ENCODE results near the gene DPEP1. TPM values are rescaled to one million over a fixed set of nuclear protein-coding genes. Genes with fewer than 3 reads are reported as not detected.
A peak's percentile ranks its signal among the peaks of the same experiment; 100 is the strongest.

The DPEP1 gene
- total RNA-seq, 2 donors from 2014 or later, result not detected

GRCh38 chr16:89599451-89599858 lies 14.0 kb upstream of the DPEP1 start:
- no peak overlapping the region for H3K27ac Mint-ChIP-seq
- ATAC-seq (peak; percentile 59), DNase-seq (no peak)
- H3K4me3 Mint-ChIP-seq, result no peak overlapping the region
- peaks cover 16% of the 10 kb centered on the region for H3K4me1 Mint-ChIP-seq
- H3K27me3 Mint-ChIP-seq, result no peaks in the 10 kb centered on the region
- no peaks in the 10 kb centered on the region for H3K9me3 ChIP-seq (ENCODE audit: control insufficient read depth, low read length, poor library complexity, severe bottlenecking)
- H3K36me3 Mint-ChIP-seq (ENCODE audit: low read depth), result no peaks in the 10 kb centered on the region

- DNase-seq (no peak), ATAC-seq (no peak)
- Mint-ChIP-seq H3K27ac (no peak overlapping the region), H3K36me3 (ENCODE audit: low read depth) (no peaks in the 10 kb centered on the region), H3K4me1 (peaks cover 16% of the 10 kb centered on the region), H3K4me3 (no peak overlapping the region), H3K27me3 (no peaks in the 10 kb centered on the region)
- H3K9me3 ChIP-seq (ENCODE audit: control insufficient read depth, low read length, poor library complexity, severe bottlenecking), result no peaks in the 10 kb centered on the region
These were observed 13.5 kb upstream of the DPEP1 start for GRCh38 chr16:89599902-89600301.

- no peak overlapping the region for H3K4me3 Mint-ChIP-seq
- no peaks in the 10 kb centered on the region for H3K36me3 Mint-ChIP-seq (ENCODE audit: low read depth)
- H3K4me1 Mint-ChIP-seq, result peaks cover 16% of the 10 kb centered on the region
- ATAC-seq (no peak), DNase-seq (no peak)
- H3K27ac Mint-ChIP-seq, result no peak overlapping the region
- no peaks in the 10 kb centered on the region for H3K9me3 ChIP-seq (ENCODE audit: control insufficient read depth, low read length, poor library complexity, severe bottlenecking)
- no peaks in the 10 kb centered on the region for H3K27me3 Mint-ChIP-seq
These were observed 13.0 kb upstream of the DPEP1 start for GRCh38 chr16:89600427-89600826.

GRCh38 chr16:89600956-89601355 lies 12.5 kb upstream of the DPEP1 start:
- H3K4me1 Mint-ChIP-seq, result peaks cover 14% of the 10 kb centered on the region

GRCh38 chr16:89601906-89602272 lies 11.6 kb upstream of the DPEP1 start:
- Mint-ChIP-seq H3K36me3 (ENCODE audit: low read depth) (no peaks in the 10 kb centered on the region), H3K4me3 (peak overlapping the region; percentile 33), H3K27me3 (no peaks in the 10 kb centered on the region), H3K27ac (no peak overlapping the region), H3K4me1 (peaks cover 14% of the 10 kb centered on the region)
- no peaks in the 10 kb centered on the region for H3K9me3 ChIP-seq (ENCODE audit: control insufficient read depth, low read length, poor library complexity, severe bottlenecking)
- DNase-seq, result no peak
- ATAC-seq, result no peak

More at GRCh38 chr16:89600956-89601355, 12.5 kb upstream of the DPEP1 start:
- H3K27me3 Mint-ChIP-seq, result no peaks in the 10 kb centered on the region
- H3K36me3 Mint-ChIP-seq (ENCODE audit: low read depth), result no peaks in the 10 kb centered on the region
- no peak overlapping the region for H3K4me3 Mint-ChIP-seq
- DNase-seq, result no peak
- H3K9me3 ChIP-seq (ENCODE audit: control insufficient read depth, low read length, poor library complexity, severe bottlenecking), result no peaks in the 10 kb centered on the region
- ATAC-seq, result no peak
- H3K27ac Mint-ChIP-seq, result no peak overlapping the region

GRCh38 chr16:89602273-89602951 lies 11.0 kb upstream of the DPEP1 start:
- DNase-seq (no peak), ATAC-seq (peak; percentile 78)
- no peaks in the 10 kb centered on the region for H3K36me3 Mint-ChIP-seq (ENCODE audit: low read depth)
- H3K4me3 Mint-ChIP-seq, result peak overlapping the region; percentile 33
- H3K27me3 Mint-ChIP-seq, result no peaks in the 10 kb centered on the region
- H3K27ac Mint-ChIP-seq, result no peak overlapping the region
- no peaks in the 10 kb centered on the region for H3K9me3 ChIP-seq (ENCODE audit: control insufficient read depth, low read length, poor library complexity, severe bottlenecking)
- peaks cover 14% of the 10 kb centered on the region for H3K4me1 Mint-ChIP-seq

- no peak for DNase-seq
- Mint-ChIP-seq H3K4me3 (peak overlapping the region; percentile 33), H3K27ac (no peak overlapping the region), H3K36me3 (ENCODE audit: low read depth) (no peaks in the 10 kb centered on the region), H3K4me1 (peaks cover 14% of the 10 kb centered on the region), H3K27me3 (no peaks in the 10 kb centered on the region)
- ATAC-seq, result no peak
- H3K9me3 ChIP-seq (ENCODE audit: control insufficient read depth, low read length, poor library complexity, severe bottlenecking), result no peaks in the 10 kb centered on the region
These were observed 10.4 kb upstream of the DPEP1 start for GRCh38 chr16:89602952-89603590.

- ATAC-seq, result no peak
These were observed 8.7 kb upstream of the DPEP1 start for GRCh38 chr16:89604764-89605163.

GRCh38 chr16:89605186-89605970 lies 8.1 kb upstream of the DPEP1 start:
- no peak overlapping the region for H3K4me3 Mint-ChIP-seq
- no peak for ATAC-seq
- H3K27me3 Mint-ChIP-seq, result no peaks in the 10 kb centered on the region
- DNase-seq, result no peak
- no peaks in the 10 kb centered on the region for H3K9me3 ChIP-seq (ENCODE audit: control insufficient read depth, low read length, poor library complexity, severe bottlenecking)
- no peak overlapping the region for H3K27ac Mint-ChIP-seq
- peaks cover 10% of the 10 kb centered on the region for H3K4me1 Mint-ChIP-seq
- no peaks in the 10 kb centered on the region for H3K36me3 Mint-ChIP-seq (ENCODE audit: low read depth)

More at GRCh38 chr16:89604764-89605163, 8.7 kb upstream of the DPEP1 start:
- H3K27me3 Mint-ChIP-seq, result no peaks in the 10 kb centered on the region
- H3K4me1 Mint-ChIP-seq, result peaks cover 10% of the 10 kb centered on the region
- no peak for DNase-seq
- H3K27ac Mint-ChIP-seq, result no peak overlapping the region
- no peaks in the 10 kb centered on the region for H3K9me3 ChIP-seq (ENCODE audit: control insufficient read depth, low read length, poor library complexity, severe bottlenecking)
- no peaks in the 10 kb centered on the region for H3K36me3 Mint-ChIP-seq (ENCODE audit: low read depth)
- H3K4me3 Mint-ChIP-seq, result no peak overlapping the region

GRCh38 chr16:89606006-89606405 lies 7.4 kb upstream of the DPEP1 start:
- no peak for ATAC-seq
- no peaks in the 10 kb centered on the region for H3K27me3 Mint-ChIP-seq
- no peak overlapping the region for H3K27ac Mint-ChIP-seq
- no peaks in the 10 kb centered on the region for H3K36me3 Mint-ChIP-seq (ENCODE audit: low read depth)
- peaks cover 10% of the 10 kb centered on the region for H3K4me1 Mint-ChIP-seq
- DNase-seq, result no peak
- H3K9me3 ChIP-seq (ENCODE audit: control insufficient read depth, low read length, poor library complexity, severe bottlenecking), result no peaks in the 10 kb centered on the region
- no peak overlapping the region for H3K4me3 Mint-ChIP-seq

- Mint-ChIP-seq H3K4me3 (no peak overlapping the region), H3K27ac (no peak overlapping the region), H3K4me1 (peaks cover 8% of the 10 kb centered on the region), H3K36me3 (ENCODE audit: low read depth) (no peaks in the 10 kb centered on the region), H3K27me3 (no peaks in the 10 kb centered on the region)
- no peak for DNase-seq
- no peaks in the 10 kb centered on the region for H3K9me3 ChIP-seq (ENCODE audit: control insufficient read depth, low read length, poor library complexity, severe bottlenecking)
- no peak for ATAC-seq
These were observed 6.0 kb upstream of the DPEP1 start for GRCh38 chr16:89607453-89607852.

GRCh38 chr16:89607937-89608740 lies 5.3 kb upstream of the DPEP1 start:
- DNase-seq (no peak), ATAC-seq (no peak)
- Mint-ChIP-seq H3K27ac (no peak overlapping the region), H3K4me1 (peaks cover under 1% of the 10 kb centered on the region), H3K27me3 (no peaks in the 10 kb centered on the region), H3K4me3 (no peak overlapping the region), H3K36me3 (ENCODE audit: low read depth) (no peaks in the 10 kb centered on the region)
- H3K9me3 ChIP-seq (ENCODE audit: control insufficient read depth, low read length, poor library complexity, severe bottlenecking), result no peaks in the 10 kb centered on the region

GRCh38 chr16:89610108-89610453 lies 3.4 kb upstream of the DPEP1 start:
- no peak for ATAC-seq
- no peak for DNase-seq
- no peaks in the 10 kb centered on the region for H3K9me3 ChIP-seq (ENCODE audit: control insufficient read depth, low read length, poor library complexity, severe bottlenecking)
- Mint-ChIP-seq H3K4me3 (no peak overlapping the region), H3K4me1 (no peaks in the 10 kb centered on the region), H3K27ac (no peak overlapping the region), H3K36me3 (ENCODE audit: low read depth) (no peaks in the 10 kb centered on the region), H3K27me3 (no peaks in the 10 kb centered on the region)

Data from T-helper 17 cell (primary cell).